ENCODE measurements around the gene CCDC107. TPM values are rescaled to one million over a fixed set of nuclear protein-coding genes. Genes with fewer than 3 reads are reported as not detected.

CCDC107 gene
- total RNA-seq, 1 experiment from 2014 or later, result 12.0 TPM

DNA sequence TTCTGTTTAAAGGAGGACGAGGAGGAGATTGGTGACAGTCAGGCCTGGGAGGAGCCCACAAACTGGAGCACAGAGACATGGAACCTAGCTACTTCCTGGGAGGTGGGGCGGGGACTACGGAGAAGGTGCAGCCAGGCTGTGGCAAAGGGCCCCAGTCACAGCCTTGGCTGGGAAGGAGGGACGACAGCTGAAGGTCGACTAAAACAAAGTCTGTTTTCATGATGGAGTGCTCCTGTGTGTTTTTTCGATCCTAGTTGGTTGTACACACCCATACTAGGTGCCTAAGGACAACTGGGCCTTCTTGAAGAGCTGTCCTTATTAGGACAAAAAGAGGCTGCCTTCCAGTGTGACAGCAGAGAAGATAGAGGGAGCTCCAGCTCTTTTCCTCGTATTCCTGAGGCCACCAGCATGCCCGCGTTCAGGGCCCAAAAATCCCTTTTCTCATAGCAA, 2.9 kb downstream of the CCDC107 start:
- H4K5ac ChIP-seq (ENCODE audit: insufficient read length, low read depth, low read length), result no peak overlapping the region
- Mint-ChIP-seq H3K27me3 (ENCODE audit: low read depth) (peaks cover 20% of the 10 kb centered on the region), H3K9me3 (peaks cover 2 to 3% of the 10 kb centered on the region in 2 experiments; a peak in 3 of 5 replicates), H3K4me3 (peak overlapping the region in 1 of 2 experiments; percentile 8; a peak in 2 of 5 replicates), H3K4me1 (peaks cover 39 to 43% of the 10 kb centered on the region in 2 experiments), H3K27ac (peak overlapping the region in 2 of 3 experiments; percentile 61 to 93; a peak in 4 of 7 replicates), H3K36me3 (ENCODE audit: insufficient read depth in 1 of 3, low read depth in 3 of 3) (peaks cover 28 to 40% (median 37%) of the 10 kb centered on the region in 3 experiments)
- no peak for DNase-seq
- no peaks in the 10 kb centered on the region for H3K79me1 ChIP-seq (ENCODE audit: insufficient read depth, low read depth, low read length, poor library complexity, severe bottlenecking)
- no peak overlapping the region for H2BK20ac ChIP-seq (ENCODE audit: low read depth, low read length, poor library complexity, severe bottlenecking)
- H2BK5ac ChIP-seq (ENCODE audit: insufficient read length, low read length), result no peak overlapping the region
- no peaks in the 10 kb centered on the region for H3K9me3 ChIP-seq (ENCODE audit: control insufficient read depth, low read depth, low read length)
- no peak overlapping the region for H4K91ac ChIP-seq (ENCODE audit: insufficient read length, low read depth, low read length)
- H3K4ac ChIP-seq (ENCODE audit: low read depth, low read length), result no peak overlapping the region
- H2BK15ac ChIP-seq (ENCODE audit: low read depth, low read length), result no peak overlapping the region
- no peak overlapping the region for H3K27ac ChIP-seq (ENCODE audit: insufficient read length, low read depth, low read length)
- H4K8ac ChIP-seq (replicated peaks; ENCODE audit: insufficient read length, low read depth, low read length), result no peak overlapping the region
- whole genome bisulfite sequencing (ENCODE audit: extremely low coverage, insufficient read length, low lambda C conversion rate), result no CpG with 5 or more reads among the region's 9 CpGs
- no peak overlapping the region for H3K14ac ChIP-seq (ENCODE audit: insufficient read depth, low read length)
- H3K4me1 ChIP-seq (ENCODE audit: insufficient read depth, low read length), result peaks cover 3% of the 10 kb centered on the region; the same call in 1 of the 2 replicates
- H2AK5ac ChIP-seq (ENCODE audit: insufficient read length, low read length), result no peak overlapping the region
- no peak overlapping the region for H3K56ac ChIP-seq (ENCODE audit: insufficient read length, low read depth, low read length)
- no peak overlapping the region for H3K4me2 ChIP-seq (ENCODE audit: insufficient read depth, insufficient read length, low read length)
- TF ChIP-seq, protein P1, sequence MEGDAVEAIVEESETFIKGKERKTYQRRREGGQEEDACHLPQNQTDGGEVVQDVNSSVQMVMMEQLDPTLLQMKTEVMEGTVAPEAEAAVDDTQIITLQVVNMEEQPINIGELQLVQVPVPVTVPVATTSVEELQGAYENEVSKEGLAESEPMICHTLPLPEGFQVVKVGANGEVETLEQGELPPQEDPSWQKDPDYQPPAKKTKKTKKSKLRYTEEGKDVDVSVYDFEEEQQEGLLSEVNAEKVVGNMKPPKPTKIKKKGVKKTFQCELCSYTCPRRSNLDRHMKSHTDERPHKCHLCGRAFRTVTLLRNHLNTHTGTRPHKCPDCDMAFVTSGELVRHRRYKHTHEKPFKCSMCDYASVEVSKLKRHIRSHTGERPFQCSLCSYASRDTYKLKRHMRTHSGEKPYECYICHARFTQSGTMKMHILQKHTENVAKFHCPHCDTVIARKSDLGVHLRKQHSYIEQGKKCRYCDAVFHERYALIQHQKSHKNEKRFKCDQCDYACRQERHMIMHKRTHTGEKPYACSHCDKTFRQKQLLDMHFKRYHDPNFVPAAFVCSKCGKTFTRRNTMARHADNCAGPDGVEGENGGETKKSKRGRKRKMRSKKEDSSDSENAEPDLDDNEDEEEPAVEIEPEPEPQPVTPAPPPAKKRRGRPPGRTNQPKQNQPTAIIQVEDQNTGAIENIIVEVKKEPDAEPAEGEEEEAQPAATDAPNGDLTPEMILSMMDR (conservative IDR thresholded peaks at IDR 0.05), result peak; percentile 59; the same call in 2 of the 3 replicates
- H3K23me2 ChIP-seq (ENCODE audit: insufficient read length, low read depth, low read length, poor library complexity, severe bottlenecking), result peaks cover 19% of the 10 kb centered on the region
- H3K79me2 ChIP-seq (ENCODE audit: insufficient read depth, low read length), result no peaks in the 10 kb centered on the region
- H3K27me3 ChIP-seq (ENCODE audit: insufficient read depth, low read length), result no peaks in the 10 kb centered on the region
- no peaks in the 10 kb centered on the region for H4K20me1 ChIP-seq (ENCODE audit: control insufficient read depth, insufficient read depth, insufficient read length)
- H2BK120ac ChIP-seq (ENCODE audit: low read depth, low read length, poor library complexity, severe bottlenecking), result no peak overlapping the region
- no peak overlapping the region for H3K23ac ChIP-seq (ENCODE audit: insufficient read length, low read depth, low read length)
- no peak overlapping the region for H3T11ph ChIP-seq (ENCODE audit: low read length)
- H2AFZ ChIP-seq (ENCODE audit: low read length), result no peak overlapping the region
- H3K9ac ChIP-seq (ENCODE audit: extremely low read depth, insufficient read length, low read length), result no peak overlapping the region
- H2BK12ac ChIP-seq (ENCODE audit: insufficient read length, low read depth, low read length), result no peak overlapping the region
- no peak overlapping the region for H3K18ac ChIP-seq (ENCODE audit: insufficient read length, low read depth, low read length)

All from H9 (cell line).